GM23248 (cell line): Measurements from ENCODE around the gene CYBRD1. TPM values are rescaled to one million over a fixed set of nuclear protein-coding genes. Genes with fewer than 3 reads are reported as not detected.
A peak's percentile ranks its signal among the peaks of the same experiment; 100 is the strongest.

Source experiments
- DNase-seq: peaks from one replicate; pipeline ENCODE4 v3.0.0-alpha.2; 2015
- H2AFZ ChIP-seq: fragments of 200-600 bp; sonication (generic); 2 replicates; pipeline ENCODE4 v1.6.1; 2016; ENCODE audit warnings: antibody characterized with exemption
- H3F3A ChIP-seq: fragments of 200-600 bp; sonication (generic); 2 replicates; pipeline ENCODE4 v1.6.1; 2016; ENCODE audit warnings: mild to moderate bottlenecking, antibody characterized with exemption, mixed run types; ENCODE audit not compliant: insufficient read depth
- H3K27ac ChIP-seq: fragments of 200-600 bp; sonication (generic); 2 replicates; pipeline ENCODE4 v1.5.1; 2016; ENCODE audit warnings: mild to moderate bottlenecking
- H3K27me3 ChIP-seq: fragments of 200-600 bp; sonication (generic); replicated peaks from 2 replicates; pipeline ENCODE4 v1.6.1; 2016; ENCODE audit warnings: mild to moderate bottlenecking; ENCODE audit not compliant: insufficient read depth
- H3K36me3 ChIP-seq: fragments of 200-600 bp; sonication (generic); 2 replicates; pipeline ENCODE4 v1.6.1; 2016; ENCODE audit warnings: low read depth, mild to moderate bottlenecking
- H3K4me1 ChIP-seq: fragments of 200-600 bp; sonication (generic); 2 replicates; pipeline ENCODE4 v1.6.1; 2016; ENCODE audit warnings: mild to moderate bottlenecking; ENCODE audit not compliant: insufficient read depth
- H3K4me2 ChIP-seq: fragments of 200-600 bp; sonication (generic); one replicate; pipeline ENCODE4 v1.6.1; 2016; ENCODE audit warnings: mild to moderate bottlenecking; ENCODE audit not compliant: unreplicated experiment
- H3K4me3 ChIP-seq: fragments of 200-600 bp; sonication (generic); 2 replicates; pipeline ENCODE4 v1.5.1; 2016; ENCODE audit warnings: mild to moderate bottlenecking
- H3K79me2 ChIP-seq: fragments of 200-600 bp; sonication (generic); 2 replicates; pipeline ENCODE4 v1.6.1; 2016; ENCODE audit warnings: mild to moderate bottlenecking; ENCODE audit not compliant: insufficient read depth
- H3K9ac ChIP-seq: fragments of 200-600 bp; sonication (generic); 2 replicates; pipeline ENCODE4 v1.6.1; 2016; ENCODE audit warnings: mild to moderate bottlenecking
- H3K9me2 ChIP-seq: fragments of 200-600 bp; sonication (generic); 2 replicates; pipeline ENCODE4 v1.6.1; 2016; ENCODE audit warnings: mixed run types, mild to moderate bottlenecking, moderate library complexity; ENCODE audit not compliant: insufficient read depth
- H3K9me3 ChIP-seq: fragments of 200-600 bp; sonication (generic); one replicate; pipeline ENCODE4 v1.6.1; 2017; ENCODE audit warnings: low read depth
- H4K20me1 ChIP-seq: fragments of 200-600 bp; sonication (generic); 2 replicates; pipeline ENCODE4 v1.6.0; 2016; ENCODE audit not compliant: insufficient read depth
- EZH2 ChIP-seq: fragments of 200-600 bp; sonication (generic); IDR thresholded peaks from 2 replicates; pipeline ENCODE4 v1.6.1; 2018; ENCODE audit warnings: antibody characterized with exemption, mild to moderate bottlenecking; ENCODE audit not compliant: insufficient read depth, poor library complexity, severe bottlenecking
- EZH2phosphoT487 ChIP-seq: fragments of 200-600 bp; sonication (generic); IDR thresholded peaks from 2 replicates; pipeline ENCODE4 v1.6.1; 2018; ENCODE audit warnings: antibody characterized with exemption, moderate library complexity, mild to moderate bottlenecking, low read depth; ENCODE audit not compliant: insufficient read depth
- WGBS, 2 experiments: methylation state at CpG; one replicate each; pipeline ENCODE4 v1.1.6; 2015 to 2017; ENCODE audit warnings: low lambda C conversion rate in 2 of 2, low coverage in 1 of 2; ENCODE audit errors: missing lambda C conversion rate in 2 of 2; 5-methylcytosine and 5-hydroxymethylcytosine counted together
- in situ Hi-C: fragments of 300-500 bp; cut with MboI; formaldehyde crosslinking; loops from 2 replicates; pipeline ENCODE4 v1.15.0; 2020
- polyA plus RNA-seq: library from polyadenylated mRNA; unstranded; fragments of >200 nt; fragmentation: Nextera tagmentation; extraction: Ambion mirVana; gene quantifications from 2 replicates; pipeline ENCODE4 v1.2.1, GENCODE V29; 2016
- total RNA-seq: library from RNA; depleted of rRNA; stranded (reverse); fragments of >200 nt; shearing (Covaris generic); gene quantifications from 2 replicates; pipeline ENCODE4 v1.2.3, GENCODE V29; 2014

The CYBRD1 gene
- total and polyA plus RNA-seq, 2 experiments from 2014 or later: 168 to 248 TPM

DNA sequence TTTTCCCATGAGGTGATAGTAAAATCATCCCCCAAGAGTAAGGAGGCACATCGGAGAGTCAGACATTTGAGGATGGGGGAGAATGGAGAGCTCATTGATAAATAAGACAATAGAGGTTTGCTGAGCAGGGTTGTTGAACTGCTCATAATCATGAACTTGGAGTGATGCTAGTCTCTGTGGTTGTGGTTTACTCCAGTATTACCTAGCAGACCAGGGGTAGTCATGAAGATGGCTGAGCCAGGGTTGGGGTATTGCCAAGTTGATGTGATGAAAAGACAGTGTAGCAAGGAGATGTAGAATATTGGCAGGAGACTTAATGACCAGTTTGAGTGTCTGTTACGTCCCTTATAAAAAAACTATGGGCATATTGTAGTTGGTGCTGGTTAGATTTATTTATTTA is 25.4 kb downstream of the CYBRD1 start:
- Histone ChIP-seq H4K20me1 (no peaks in the 10 kb centered on the region), H3K36me3 (peaks cover 8% of the 10 kb centered on the region; the same call in 1 of the 2 replicates), H3K9me3 (no peaks in the 10 kb centered on the region), H3K9me2 (no peaks in the 10 kb centered on the region), H3K79me2 (peaks cover 9% of the 10 kb centered on the region; the same call in 1 of the 2 replicates), H3K27ac (no peak overlapping the region), H3F3A (peaks cover 5% of the 10 kb centered on the region; the same call in 1 of the 2 replicates), H3K4me2 (no peak overlapping the region), H3K27me3 (no peaks in the 10 kb centered on the region), H3K9ac (no peak overlapping the region), H3K4me3 (no peak overlapping the region), H3K4me1 (peaks cover 35% of the 10 kb centered on the region), H2AFZ (no peak overlapping the region)
- 91 to 100% methylated on average over 2 of the region's 2 CpGs for WGBS, 2 experiments
- in situ Hi-C loops: no loop called here
- DNase-seq: peak; percentile 49
- TF ChIP-seq EZH2phosphoT487 (no peak), EZH2 (no peak)

DNA sequence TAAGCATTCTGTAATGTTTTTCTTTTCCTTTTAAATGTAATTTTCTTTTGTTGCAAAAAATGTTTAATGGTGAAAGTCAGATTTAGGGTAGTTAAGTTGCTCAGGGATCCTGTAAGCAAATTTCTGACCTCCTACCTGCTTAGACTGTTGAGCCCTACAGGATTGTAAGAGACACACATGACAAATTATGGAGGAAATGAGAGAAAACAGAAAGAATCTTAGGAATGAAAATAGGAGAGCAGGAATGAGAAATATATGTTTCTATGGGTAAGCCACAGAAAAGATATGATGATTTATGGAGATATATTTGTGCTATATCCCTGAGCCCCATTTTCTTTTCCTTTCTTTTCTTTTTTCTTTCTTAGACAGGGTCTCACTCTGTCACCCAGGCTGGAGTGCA is 28.3 kb downstream of the CYBRD1 start:
- H3K4me2 ChIP-seq: peak overlapping the region; percentile 2
- no peak for TF ChIP-seq EZH2phosphoT487
- no peak for TF ChIP-seq EZH2
- no peak overlapping the region for H2AFZ ChIP-seq
- H3F3A ChIP-seq: peaks cover 6% of the 10 kb centered on the region; the same call in 1 of the 2 replicates
- no peak overlapping the region for H3K9ac ChIP-seq
- H3K9me3 ChIP-seq: no peaks in the 10 kb centered on the region
- H3K36me3 ChIP-seq: peaks cover 14% of the 10 kb centered on the region
- H3K27ac ChIP-seq: no peak overlapping the region
- no peaks in the 10 kb centered on the region for H3K9me2 ChIP-seq
- no peaks in the 10 kb centered on the region for H4K20me1 ChIP-seq
- no peak overlapping the region for H3K4me3 ChIP-seq
- H3K79me2 ChIP-seq: peaks cover 9% of the 10 kb centered on the region; the same call in 1 of the 2 replicates
- in situ Hi-C loops: no loop called here
- H3K4me1 ChIP-seq: peaks cover 25% of the 10 kb centered on the region
- DNase-seq: peak; percentile 22
- H3K27me3 ChIP-seq: no peaks in the 10 kb centered on the region

DNA sequence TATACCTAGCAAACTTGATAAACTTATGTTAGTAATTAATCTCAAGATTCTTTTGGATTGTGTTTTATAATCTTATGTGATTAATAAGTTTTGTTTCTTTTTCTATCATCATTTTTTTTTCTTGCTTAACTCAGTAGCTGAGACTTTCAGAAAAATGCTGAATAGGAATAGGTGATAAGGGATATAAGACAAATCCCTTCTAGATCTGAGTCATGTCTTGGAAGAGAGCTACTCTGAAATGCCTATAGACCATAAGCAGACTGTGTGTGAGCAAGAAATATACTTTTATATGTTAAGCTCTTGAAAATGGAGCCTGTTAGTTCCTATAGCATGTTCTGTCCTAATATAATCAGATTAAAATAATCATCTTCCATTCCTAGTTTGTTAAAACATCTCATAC is 29.6 kb downstream of the CYBRD1 start:
- DNase-seq: peak; percentile 7
- H3K79me2 ChIP-seq: no peaks in the 10 kb centered on the region
- H4K20me1 ChIP-seq: no peaks in the 10 kb centered on the region

DNA sequence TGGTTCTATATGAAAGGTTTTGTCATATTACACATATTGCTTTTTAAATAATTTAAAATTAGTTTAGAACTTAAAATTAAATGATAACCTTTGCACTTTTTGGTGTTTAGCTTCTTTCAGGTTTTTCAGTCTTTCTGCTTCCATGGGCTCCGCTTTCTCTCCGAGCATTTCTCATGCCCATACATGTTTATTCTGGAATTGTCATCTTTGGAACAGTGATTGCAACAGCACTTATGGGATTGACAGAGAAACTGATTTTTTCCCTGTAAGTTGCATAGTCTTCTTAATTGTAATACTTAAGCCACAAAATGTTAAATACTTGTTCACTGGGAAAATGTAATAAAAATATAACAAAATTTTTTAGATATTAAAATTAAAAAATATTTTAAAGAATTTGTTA is 31.0 kb downstream of the CYBRD1 start:
- peaks cover 6% of the 10 kb centered on the region; the same call in 1 of the 2 replicates for H3F3A ChIP-seq
- H3K9ac ChIP-seq: no peak overlapping the region
- H3K4me1 ChIP-seq: peaks cover 25% of the 10 kb centered on the region
- 99 to 100% methylated on average over 2 of the region's 2 CpGs for WGBS, 2 experiments
- no peak for TF ChIP-seq EZH2
- TF ChIP-seq EZH2phosphoT487: no peak
- peaks cover 11% of the 10 kb centered on the region for H3K36me3 ChIP-seq
- in situ Hi-C loops: no loop called here
- DNase-seq: no peak
- H3K9me2 ChIP-seq: no peaks in the 10 kb centered on the region
- H4K20me1 ChIP-seq: no peaks in the 10 kb centered on the region
- H3K79me2 ChIP-seq: no peaks in the 10 kb centered on the region
- no peak overlapping the region for H3K4me2 ChIP-seq
- H3K27ac ChIP-seq: no peak overlapping the region
- H3K9me3 ChIP-seq: no peaks in the 10 kb centered on the region
- H2AFZ ChIP-seq: no peak overlapping the region
- H3K27me3 ChIP-seq: no peaks in the 10 kb centered on the region
- no peak overlapping the region for H3K4me3 ChIP-seq

More for the DNA sequence above, 29.6 kb downstream of the CYBRD1 start:
- no peaks in the 10 kb centered on the region for H3K9me3 ChIP-seq
- no peaks in the 10 kb centered on the region for H3K9me2 ChIP-seq
- no peaks in the 10 kb centered on the region for H3K27me3 ChIP-seq
- H3K27ac ChIP-seq: no peak overlapping the region
- H3F3A ChIP-seq: peaks cover 6% of the 10 kb centered on the region; the same call in 1 of the 2 replicates
- no peak overlapping the region for H3K4me3 ChIP-seq
- H3K4me1 ChIP-seq: peaks cover 25% of the 10 kb centered on the region
- peaks cover 11% of the 10 kb centered on the region for H3K36me3 ChIP-seq
- H2AFZ ChIP-seq: no peak overlapping the region
- in situ Hi-C loops: no loop called here
- no peak overlapping the region for H3K9ac ChIP-seq
- H3K4me2 ChIP-seq: no peak overlapping the region
- TF ChIP-seq EZH2phosphoT487: no peak
- TF ChIP-seq EZH2: no peak

DNA sequence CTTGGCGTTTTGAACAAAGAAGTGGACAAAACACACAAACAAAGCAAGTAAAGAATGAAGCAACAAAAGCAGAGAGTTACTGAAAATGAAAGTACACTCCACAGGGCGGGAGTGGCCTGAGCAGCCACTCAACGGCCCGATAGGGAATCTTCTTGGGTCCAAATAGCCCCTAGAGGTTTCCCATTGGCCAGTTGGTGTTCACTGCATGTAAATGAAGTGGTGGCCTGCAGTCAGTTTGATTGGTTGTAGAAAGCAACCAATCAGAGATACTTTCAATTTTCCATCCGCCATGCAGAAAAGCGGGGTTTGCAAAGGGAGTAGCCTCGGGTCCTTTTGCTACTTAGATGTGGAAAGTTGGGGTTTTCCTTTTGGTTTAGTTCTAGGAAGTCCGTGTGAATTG is 31.6 kb downstream of the CYBRD1 start:
- no peak for DNase-seq
- Histone ChIP-seq H3K27me3 (no peaks in the 10 kb centered on the region), H2AFZ (no peak overlapping the region), H3K9me3 (no peaks in the 10 kb centered on the region), H3K79me2 (no peaks in the 10 kb centered on the region), H3K4me1 (peaks cover 25% of the 10 kb centered on the region), H3K9me2 (no peaks in the 10 kb centered on the region), H3K4me2 (no peak overlapping the region), H3F3A (peaks cover 6% of the 10 kb centered on the region; the same call in 1 of the 2 replicates), H3K9ac (no peak overlapping the region), H3K36me3 (peaks cover 11% of the 10 kb centered on the region), H4K20me1 (no peaks in the 10 kb centered on the region), H3K27ac (no peak overlapping the region), H3K4me3 (no peak overlapping the region)
- TF ChIP-seq EZH2 (no peak), EZH2phosphoT487 (no peak)
- WGBS, 2 experiments: 98% methylated on average over 8 of the region's 8 CpGs
- in situ Hi-C loops: no loop called here
